NB4 (cell line): ENCODE measurements around the gene CCDC137.

Source experiments
- DNase-seq: peaks from one replicate; pipeline ENCODE4 v3.0.0; 2010; ENCODE audit warnings: low read depth
- H3K4me3 ChIP-seq: one replicate; pipeline ENCODE4 v1.5.1; 2011; ENCODE audit warnings: mild to moderate bottlenecking, low read depth, low read length, moderate library complexity
- MYC ChIP-seq: IDR thresholded peaks from 2 replicates; pipeline ENCODE4 v1.6.1; 2011; ENCODE audit warnings: low read depth, low read length
- POLR2A ChIP-seq: IDR thresholded peaks from 2 replicates; pipeline ENCODE4 v1.6.1; 2011; ENCODE audit warnings: mild to moderate bottlenecking; ENCODE audit not compliant: insufficient read length; ENCODE audit errors: extremely low read depth
- TF ChIP-seq, protein P1 (sequence below): IDR thresholded peaks from one replicate; pipeline ENCODE4 v1.5.1; 2012; ENCODE audit warnings: low read depth, low read length
- TF ChIP-seq, protein P2 (sequence below): IDR thresholded peaks from 2 replicates; pipeline ENCODE4 v1.6.1; 2011; ENCODE audit warnings: low read depth, low read length

The CCDC137 gene

DNA sequence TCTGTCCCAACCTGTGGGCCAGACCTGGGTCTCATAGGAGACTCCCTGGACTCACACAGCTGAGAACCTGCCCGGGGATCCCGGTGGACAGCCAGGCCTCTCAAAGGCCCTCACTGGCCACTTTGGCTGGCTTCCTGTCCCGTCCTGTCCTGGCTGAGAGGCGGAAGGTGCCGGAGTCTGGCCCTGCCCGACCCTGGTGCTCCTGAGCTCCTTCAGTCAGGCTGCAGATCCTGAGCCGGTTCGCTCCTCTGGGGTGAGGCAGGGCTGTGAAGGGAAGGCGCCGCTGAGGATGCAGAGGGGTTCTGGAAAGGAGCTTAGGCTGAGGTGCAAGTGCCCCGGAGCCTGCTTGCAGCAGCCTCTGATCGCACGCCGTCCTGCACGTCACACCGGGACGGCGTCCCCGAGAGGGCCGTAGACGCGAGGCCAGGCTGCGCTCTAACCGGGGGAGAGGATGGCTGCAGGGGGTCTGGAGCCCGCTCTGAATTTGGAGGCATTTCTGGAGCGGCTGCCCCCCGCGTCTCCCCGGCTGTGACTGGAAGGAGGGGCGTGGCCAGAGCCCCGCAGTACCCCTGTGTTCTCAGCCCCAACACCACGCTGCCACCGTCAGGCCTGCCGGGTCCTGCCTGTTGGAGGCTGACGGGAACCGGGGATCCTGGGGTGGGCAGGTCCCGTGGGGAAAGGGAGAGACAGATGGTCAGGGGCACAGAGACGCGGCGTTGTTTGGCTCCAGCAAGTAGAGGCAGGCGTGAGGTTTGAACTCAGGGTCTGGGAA is 21.4 kb downstream of the CCDC137 start:
- no peak overlapping the region for H3K4me3 ChIP-seq
- DNase-seq = no peak
- TF ChIP-seq, protein P1, sequence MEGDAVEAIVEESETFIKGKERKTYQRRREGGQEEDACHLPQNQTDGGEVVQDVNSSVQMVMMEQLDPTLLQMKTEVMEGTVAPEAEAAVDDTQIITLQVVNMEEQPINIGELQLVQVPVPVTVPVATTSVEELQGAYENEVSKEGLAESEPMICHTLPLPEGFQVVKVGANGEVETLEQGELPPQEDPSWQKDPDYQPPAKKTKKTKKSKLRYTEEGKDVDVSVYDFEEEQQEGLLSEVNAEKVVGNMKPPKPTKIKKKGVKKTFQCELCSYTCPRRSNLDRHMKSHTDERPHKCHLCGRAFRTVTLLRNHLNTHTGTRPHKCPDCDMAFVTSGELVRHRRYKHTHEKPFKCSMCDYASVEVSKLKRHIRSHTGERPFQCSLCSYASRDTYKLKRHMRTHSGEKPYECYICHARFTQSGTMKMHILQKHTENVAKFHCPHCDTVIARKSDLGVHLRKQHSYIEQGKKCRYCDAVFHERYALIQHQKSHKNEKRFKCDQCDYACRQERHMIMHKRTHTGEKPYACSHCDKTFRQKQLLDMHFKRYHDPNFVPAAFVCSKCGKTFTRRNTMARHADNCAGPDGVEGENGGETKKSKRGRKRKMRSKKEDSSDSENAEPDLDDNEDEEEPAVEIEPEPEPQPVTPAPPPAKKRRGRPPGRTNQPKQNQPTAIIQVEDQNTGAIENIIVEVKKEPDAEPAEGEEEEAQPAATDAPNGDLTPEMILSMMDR = no peak
- TF ChIP-seq MYC = no peak
- no peak for TF ChIP-seq POLR2A
- TF ChIP-seq, protein P2, sequence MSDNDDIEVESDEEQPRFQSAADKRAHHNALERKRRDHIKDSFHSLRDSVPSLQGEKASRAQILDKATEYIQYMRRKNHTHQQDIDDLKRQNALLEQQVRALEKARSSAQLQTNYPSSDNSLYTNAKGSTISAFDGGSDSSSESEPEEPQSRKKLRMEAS = no peak

DNA sequence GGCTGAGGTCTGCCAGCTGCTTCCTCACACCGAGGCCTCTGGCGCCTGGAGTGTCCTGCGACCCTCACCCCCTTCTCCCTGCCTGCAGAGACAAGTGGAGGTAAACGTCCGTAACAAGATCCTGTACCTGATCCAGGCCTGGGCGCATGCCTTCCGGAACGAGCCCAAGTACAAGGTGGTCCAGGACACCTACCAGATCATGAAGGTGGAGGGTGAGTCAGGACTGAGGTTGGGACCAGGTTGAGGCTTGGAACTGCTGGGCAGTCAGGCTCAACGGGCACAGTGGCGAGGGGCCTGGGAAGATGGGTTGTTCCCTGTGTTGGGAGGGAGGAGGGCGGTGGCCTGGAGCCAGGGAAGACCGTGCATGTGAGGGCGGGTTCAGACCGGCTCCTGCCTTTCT is 22.1 kb downstream of the CCDC137 start:
- no peak overlapping the region for H3K4me3 ChIP-seq
- TF ChIP-seq, protein P1 = no peak
- TF ChIP-seq, protein P2 = no peak
- DNase-seq = no peak

DNA sequence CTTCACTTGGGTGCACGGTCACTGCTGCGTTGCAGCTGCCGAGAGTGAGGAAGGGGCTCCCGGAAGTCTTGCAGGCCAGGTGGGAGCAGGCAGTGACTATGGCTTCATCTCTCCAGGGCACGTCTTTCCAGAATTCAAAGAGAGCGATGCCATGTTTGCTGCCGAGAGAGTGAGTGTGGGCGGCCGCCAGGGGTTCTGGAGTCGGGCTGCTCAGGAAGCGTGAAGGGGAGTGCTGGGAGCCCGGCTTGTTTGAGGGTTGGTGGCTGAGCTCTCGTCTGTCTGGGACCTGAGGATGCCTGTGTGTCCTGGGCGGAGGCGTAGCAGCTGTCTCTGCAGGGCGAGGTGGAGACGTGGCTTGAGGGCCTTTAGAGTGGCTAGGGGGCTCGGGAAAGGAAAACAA is 23.5 kb downstream of the CCDC137 start:
- TF ChIP-seq MYC = no peak

DNA sequence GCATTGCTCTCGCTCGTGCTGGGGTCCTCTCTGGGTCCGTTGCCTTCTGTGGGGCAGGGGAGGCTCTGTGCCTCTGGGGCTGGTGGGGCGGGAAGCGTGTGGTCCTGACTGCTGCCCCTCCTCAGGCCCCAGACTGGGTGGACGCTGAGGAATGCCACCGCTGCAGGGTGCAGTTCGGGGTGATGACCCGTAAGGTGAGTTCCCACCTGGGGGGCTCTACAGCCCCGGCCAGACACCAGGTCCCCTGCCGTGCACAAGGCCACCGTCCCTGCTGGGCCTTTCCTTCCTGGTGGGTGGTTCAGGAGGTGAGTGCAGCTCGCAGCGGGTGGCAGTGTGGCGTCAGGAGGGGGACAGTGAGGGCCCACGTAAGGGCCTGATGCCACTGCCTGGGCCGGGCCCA is 24.0 kb downstream of the CCDC137 start:
- H3K4me3 ChIP-seq = no peak overlapping the region
- TF ChIP-seq MYC (no peak), POLR2A (no peak)
- TF ChIP-seq, protein P2 = no peak
- TF ChIP-seq, protein P1 = no peak
- DNase-seq = no peak

More for the DNA sequence above, 23.5 kb downstream of the CCDC137 start:
- no peak for DNase-seq
- H3K4me3 ChIP-seq = no peak overlapping the region

DNA sequence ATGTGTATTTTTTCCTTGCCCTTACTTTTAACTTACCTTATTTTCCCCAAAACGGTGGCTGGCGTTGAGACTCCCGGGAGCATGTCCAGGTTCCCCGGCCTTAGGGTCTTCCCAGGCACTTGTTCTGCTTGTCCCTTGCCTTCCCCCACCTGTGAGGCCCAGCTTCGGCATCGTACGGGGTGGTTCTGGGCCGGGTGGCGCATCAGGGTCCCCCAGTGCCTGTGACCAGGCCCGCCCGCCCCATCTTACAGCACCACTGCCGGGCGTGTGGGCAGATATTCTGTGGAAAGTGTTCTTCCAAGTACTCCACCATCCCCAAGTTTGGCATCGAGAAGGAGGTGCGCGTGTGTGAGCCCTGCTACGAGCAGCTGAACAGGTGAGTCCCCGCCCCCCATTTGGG is 24.7 kb downstream of the CCDC137 start:
- TF ChIP-seq, protein P1 = no peak
- TF ChIP-seq MYC (no peak), POLR2A (no peak)
- TF ChIP-seq, protein P2 = no peak
- DNase-seq = no peak
- H3K4me3 ChIP-seq = no peak overlapping the region

DNA sequence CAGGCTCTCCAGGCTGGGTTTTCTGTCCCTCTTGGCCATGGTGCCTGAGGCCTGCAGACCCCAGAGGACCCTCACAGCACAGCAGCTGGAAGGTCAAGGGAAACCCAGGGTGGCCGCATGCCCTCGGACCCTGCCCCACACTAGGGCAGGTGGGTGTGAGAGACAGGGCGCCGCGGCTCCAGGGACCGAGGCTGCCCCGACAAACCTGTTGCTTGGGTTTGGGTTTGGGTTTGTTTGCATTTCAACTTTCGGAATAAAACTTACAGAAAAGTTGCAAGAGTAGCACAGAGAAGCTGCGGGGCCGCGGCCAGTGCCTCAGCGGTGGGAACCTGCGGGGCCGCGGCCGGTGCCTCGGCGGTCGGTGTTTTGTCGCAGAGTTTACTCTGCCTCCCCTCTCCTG is 25.1 kb downstream of the CCDC137 start:
- no peak for DNase-seq
- no peak overlapping the region for H3K4me3 ChIP-seq
- no peak for TF ChIP-seq POLR2A
- TF ChIP-seq, protein P1 = no peak
- TF ChIP-seq, protein P2 = no peak
- TF ChIP-seq MYC = no peak
